Activated B cell treated with CpG ODN at 0.5 μM for 24 hours (primary cell): ENCODE measurements around the gene GALNT14. TPM values are rescaled to one million over a fixed set of nuclear protein-coding genes. Genes with fewer than 3 reads are reported as not detected.

ENCODE experiments used
- ATAC-seq: fragments of 200-7000 bp; cut with Tn5 transposase; one replicate; pipeline ENCODE4 v1.10.0; 2021; ENCODE audit warnings: low read depth, mild to moderate bottlenecking, moderate library complexity
- CTCF ChIA-PET: fragments of 350-600 bp; sonication (Branson Sonifier 250); formaldehyde crosslinking; loops from one replicate; lab custom pipeline; 2021; ENCODE audit warnings: antibody characterized with exemption; lab: Charles Lee
- POLR2A ChIA-PET: fragments of 350-600 bp; sonication (Branson Sonifier 250); formaldehyde crosslinking; loops from one replicate; lab custom pipeline; 2021; ENCODE audit warnings: antibody characterized with exemption; lab: Charles Lee
- DNase-seq: peaks from one replicate; pipeline ENCODE4 v3.0.0; 2022
- H3K27ac Mint-ChIP-seq: one replicate; pipeline ENCODE4 v1.8.0; 2020; ENCODE audit warnings: mixed read lengths
- H3K27me3 Mint-ChIP-seq: one replicate; pipeline ENCODE4 v1.8.0; 2021; ENCODE audit warnings: mixed read lengths
- H3K36me3 Mint-ChIP-seq: one replicate; pipeline ENCODE4 v1.8.0; 2021; ENCODE audit warnings: low read depth, mixed read lengths
- H3K4me1 Mint-ChIP-seq: one replicate; pipeline ENCODE4 v1.8.0; 2021; ENCODE audit warnings: mixed read lengths
- H3K4me3 Mint-ChIP-seq: one replicate; pipeline ENCODE4 v1.8.0; 2020; ENCODE audit warnings: mild to moderate bottlenecking, mixed read lengths
- H3K9me3 Mint-ChIP-seq: one replicate; pipeline ENCODE4 v1.8.0; 2020; ENCODE audit warnings: mixed read lengths
- CTCF ChIP-seq: fragments of 200-600 bp; IDR thresholded peaks from one replicate; pipeline ENCODE4 v1.8.0; 2022; ENCODE audit warnings: antibody characterized with exemption, mild to moderate bottlenecking
- intact Hi-C: fragments of 100-400 bp; cut with micrococcal nuclease; formaldehyde crosslinking; loops from one replicate; pipeline ENCODE4 v1.15.1; 2024
- total RNA-seq: library from RNA; stranded (reverse); gene quantifications from 2 replicates; pipeline ENCODE4 v1.2.3, GENCODE V29; 2022

GALNT14 gene
- total RNA-seq, 1 donor from 2014 or later, result 6.6 TPM

- ChIA-PET POLR2A (no interaction called here), CTCF (no interaction called here)
- no peak overlapping the region for H3K27ac Mint-ChIP-seq
Observed at GRCh38 chr2:31032475-31032874, 105.8 kb downstream of the GALNT14 start.

GRCh38 chr2:31031132-31031706 is 107.0 kb downstream of the GALNT14 start:
- Mint-ChIP-seq H3K4me3 (no peak overlapping the region), H3K4me1 (peaks cover 4% of the 10 kb centered on the region), H3K27me3 (no peaks in the 10 kb centered on the region), H3K36me3 (no peaks in the 10 kb centered on the region), H3K27ac (no peak overlapping the region), H3K9me3 (peaks cover 8% of the 10 kb centered on the region)
- POLR2A ChIA-PET, result no interaction called here
- ATAC-seq (peak; percentile 71), DNase-seq (no peak)
- no peak for TF ChIP-seq CTCF
- intact Hi-C loops, result no loop called here
- CTCF ChIA-PET, result no interaction called here

More at GRCh38 chr2:31032475-31032874, 105.8 kb downstream of the GALNT14 start:
- intact Hi-C loops, result no loop called here
- Mint-ChIP-seq H3K27me3 (no peaks in the 10 kb centered on the region), H3K36me3 (peaks cover 2% of the 10 kb centered on the region), H3K9me3 (peaks cover 16% of the 10 kb centered on the region), H3K4me3 (no peak overlapping the region), H3K4me1 (peaks cover 4% of the 10 kb centered on the region)
- ATAC-seq, result no peak
- DNase-seq, result no peak
- no peak for TF ChIP-seq CTCF

GRCh38 chr2:31028417-31028816 is 109.8 kb downstream of the GALNT14 start:
- TF ChIP-seq CTCF, result no peak
- Mint-ChIP-seq H3K27me3 (no peaks in the 10 kb centered on the region), H3K9me3 (no peaks in the 10 kb centered on the region), H3K27ac (no peak overlapping the region), H3K4me1 (peaks cover 4% of the 10 kb centered on the region), H3K36me3 (no peaks in the 10 kb centered on the region), H3K4me3 (no peak overlapping the region)
- ChIA-PET CTCF (no interaction called here), POLR2A (no interaction called here)
- intact Hi-C loops, result no loop called here
- no peak for ATAC-seq
- DNase-seq, result no peak

GRCh38 chr2:31027549-31027948 is 110.7 kb downstream of the GALNT14 start:
- intact Hi-C loops, result no loop called here
- CTCF ChIA-PET, result interaction anchor here (0.7 kb wide), 1 partner anchor 1147 kb away, joined by 3 read pairs; no protein-coding TSS in a partner anchor
- POLR2A ChIA-PET, result no interaction called here

GRCh38 chr2:31023541-31023940 is 114.7 kb downstream of the GALNT14 start:
- DNase-seq (no peak), ATAC-seq (no peak)
- H3K4me3 Mint-ChIP-seq, result no peak overlapping the region
- H3K27me3 Mint-ChIP-seq, result no peaks in the 10 kb centered on the region
- POLR2A ChIA-PET, result no interaction called here
- H3K36me3 Mint-ChIP-seq, result no peaks in the 10 kb centered on the region
- no peak overlapping the region for H3K27ac Mint-ChIP-seq
- H3K9me3 Mint-ChIP-seq, result no peaks in the 10 kb centered on the region
- H3K4me1 Mint-ChIP-seq, result no peaks in the 10 kb centered on the region
- CTCF ChIA-PET, result no interaction called here
- intact Hi-C loops, result no loop called here
- no peak for TF ChIP-seq CTCF

More at GRCh38 chr2:31027549-31027948, 110.7 kb downstream of the GALNT14 start:
- no peak overlapping the region for H3K27ac Mint-ChIP-seq
- DNase-seq, result no peak
- no peak for TF ChIP-seq CTCF
- no peaks in the 10 kb centered on the region for H3K36me3 Mint-ChIP-seq
- ATAC-seq, result no peak
- H3K9me3 Mint-ChIP-seq, result no peaks in the 10 kb centered on the region
- no peak overlapping the region for H3K4me3 Mint-ChIP-seq
- peaks cover 4% of the 10 kb centered on the region for H3K4me1 Mint-ChIP-seq
- no peaks in the 10 kb centered on the region for H3K27me3 Mint-ChIP-seq
